ENCODE data around the gene SLC13A5. TPM values are rescaled to one million over a fixed set of nuclear protein-coding genes. Genes with fewer than 3 reads are reported as not detected.

SLC13A5 gene
- total RNA-seq, 1 donor from 2014 or later: not detected

- Histone ChIP-seq H3K9ac (no peak overlapping the region), H3K79me2 (ENCODE audit: low read depth) (peaks cover 29% of the 10 kb centered on the region), H3K36me3 (peaks cover 12% of the 10 kb centered on the region), H3K9me3 (ENCODE audit: low read depth) (no peaks in the 10 kb centered on the region), H3F3A (ENCODE audit: low read depth) (peaks cover 11% of the 10 kb centered on the region), H2AFZ (replicated peaks) (no peak overlapping the region), H3K4me2 (no peak overlapping the region), H3K4me3 (no peak overlapping the region), H4K20me1 (ENCODE audit: low read depth) (peaks cover 18% of the 10 kb centered on the region), H3K27ac (no peak overlapping the region), H3K27me3 (no peaks in the 10 kb centered on the region), H3K4me1 (peaks cover 3% of the 10 kb centered on the region)
- Mint-ChIP-seq H3K36me3 (peaks cover 29% of the 10 kb centered on the region), H3K27me3 (ENCODE audit: insufficient read depth, low read depth) (no peaks in the 10 kb centered on the region), H3K4me3 (peak overlapping the region; percentile 50), H3K4me1 (peaks cover 18% of the 10 kb centered on the region), H3K27ac (no peak overlapping the region), H3K9me3 (no peaks in the 10 kb centered on the region)
- TF ChIP-seq EZH2 (IDR thresholded peaks at IDR 0.05) (no peak), EZH2phosphoT487 (IDR thresholded peaks at IDR 0.05) (no peak), CTCF (IDR thresholded peaks at IDR 0.05) (no peak)
- no peak for DNase-seq (ENCODE audit: low spot score)
Measured at GRCh38 chr17:6636616-6637457, 76.3 kb downstream of the SLC13A5 start.

- Histone ChIP-seq H3K79me2 (ENCODE audit: low read depth) (peaks cover 23% of the 10 kb centered on the region), H2AFZ (replicated peaks) (no peak overlapping the region), H3K4me2 (no peak overlapping the region), H3K36me3 (peaks cover 12% of the 10 kb centered on the region), H3K9me3 (ENCODE audit: low read depth) (no peaks in the 10 kb centered on the region), H3F3A (ENCODE audit: low read depth) (peaks cover 4% of the 10 kb centered on the region), H3K27ac (no peak overlapping the region), H3K27me3 (no peaks in the 10 kb centered on the region), H3K9ac (no peak overlapping the region), H3K4me3 (no peak overlapping the region), H3K4me1 (no peaks in the 10 kb centered on the region), H4K20me1 (ENCODE audit: low read depth) (peaks cover 18% of the 10 kb centered on the region)
- no peaks in the 10 kb centered on the region for H3K9me3 Mint-ChIP-seq
- TF ChIP-seq EZH2phosphoT487 (IDR thresholded peaks at IDR 0.05) (no peak), EZH2 (IDR thresholded peaks at IDR 0.05) (no peak), CTCF (IDR thresholded peaks at IDR 0.05) (no peak)
- peaks cover 32% of the 10 kb centered on the region for H3K36me3 Mint-ChIP-seq
- DNase-seq (ENCODE audit: low spot score): no peak
- H3K4me1 Mint-ChIP-seq: peaks cover 13% of the 10 kb centered on the region
- no peaks in the 10 kb centered on the region for H3K27me3 Mint-ChIP-seq (ENCODE audit: insufficient read depth, low read depth)
- no peak overlapping the region for H3K4me3 Mint-ChIP-seq
- H3K27ac Mint-ChIP-seq: no peak overlapping the region
Measured at GRCh38 chr17:6636105-6636504, 77.1 kb downstream of the SLC13A5 start.

Small RNAs within 50 kb of the gene (microRNA-seq; reads per million reads assigned to microRNA genes)
- not detected for gene MIR4520-1
- not detected for gene MIR4520-2

Small RNAs within 50 kb of the gene (small RNA-seq; reads per million reads assigned to genes)
- not detected for gene AC004706.2
- gene MIR4520-1: not detected

Other genes starting within 250 kb of the SLC13A5 start
- 2.8 and 5.0 TPM in 2 replicates for gene PITPNM3, start 156.8 kb downstream of the SLC13A5 start, total RNA-seq (ENCODE audit: low replicate concordance)
- 24.1 and 30.8 TPM in 2 replicates for gene KIAA0753, start 72.7 kb downstream of the SLC13A5 start, total RNA-seq (ENCODE audit: low replicate concordance)
- gene TXNDC17, start 72.3 kb downstream of the SLC13A5 start, total RNA-seq (ENCODE audit: low replicate concordance): 175 and 214 TPM in 2 replicates
- 7.3 and 35.7 TPM in 2 replicates for gene MED31, start 61.8 kb downstream of the SLC13A5 start, total RNA-seq (ENCODE audit: low replicate concordance)
- 3.8 and 3.9 TPM in 2 replicates for gene C17orf100, start 61.6 kb downstream of the SLC13A5 start, total RNA-seq (ENCODE audit: low replicate concordance)
- not detected in 2 replicates for gene XAF1, start 42.7 kb upstream of the SLC13A5 start, total RNA-seq (ENCODE audit: low replicate concordance)
- gene FBXO39, start 62.8 kb upstream of the SLC13A5 start, total RNA-seq (ENCODE audit: low replicate concordance): not detected in 2 replicates
- not detected in 2 replicates for gene TEKT1, start 118.4 kb upstream of the SLC13A5 start, total RNA-seq (ENCODE audit: low replicate concordance)